ENCODE results near the gene ZNF135.

DNA sequence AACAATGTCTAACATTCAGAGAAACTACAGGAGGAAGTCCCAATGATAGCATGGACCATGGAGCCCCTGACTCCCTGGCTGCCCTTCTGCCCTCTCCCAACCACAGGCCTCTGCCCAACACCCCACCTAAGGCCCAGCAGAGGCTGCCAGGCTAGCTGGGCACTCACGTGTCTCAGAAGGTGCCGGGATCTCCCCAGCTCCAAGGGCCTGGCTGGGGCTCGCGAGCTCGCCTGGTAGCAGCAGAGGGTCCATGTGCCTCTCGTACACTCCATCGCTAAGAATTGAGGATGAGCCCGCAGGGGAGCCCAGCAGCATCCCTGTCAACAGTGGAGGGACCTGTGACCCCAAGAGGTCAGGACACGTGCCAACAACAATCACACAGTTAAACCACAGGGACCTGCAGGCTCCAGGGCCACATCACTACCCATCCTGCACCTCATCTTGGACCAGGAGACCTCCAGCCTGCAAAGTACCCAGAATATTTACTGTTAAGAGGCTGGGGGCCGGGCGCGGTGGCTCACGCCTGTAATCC is 29.5 kb downstream of the ZNF135 start:
- TF ChIP-seq, protein P1, sequence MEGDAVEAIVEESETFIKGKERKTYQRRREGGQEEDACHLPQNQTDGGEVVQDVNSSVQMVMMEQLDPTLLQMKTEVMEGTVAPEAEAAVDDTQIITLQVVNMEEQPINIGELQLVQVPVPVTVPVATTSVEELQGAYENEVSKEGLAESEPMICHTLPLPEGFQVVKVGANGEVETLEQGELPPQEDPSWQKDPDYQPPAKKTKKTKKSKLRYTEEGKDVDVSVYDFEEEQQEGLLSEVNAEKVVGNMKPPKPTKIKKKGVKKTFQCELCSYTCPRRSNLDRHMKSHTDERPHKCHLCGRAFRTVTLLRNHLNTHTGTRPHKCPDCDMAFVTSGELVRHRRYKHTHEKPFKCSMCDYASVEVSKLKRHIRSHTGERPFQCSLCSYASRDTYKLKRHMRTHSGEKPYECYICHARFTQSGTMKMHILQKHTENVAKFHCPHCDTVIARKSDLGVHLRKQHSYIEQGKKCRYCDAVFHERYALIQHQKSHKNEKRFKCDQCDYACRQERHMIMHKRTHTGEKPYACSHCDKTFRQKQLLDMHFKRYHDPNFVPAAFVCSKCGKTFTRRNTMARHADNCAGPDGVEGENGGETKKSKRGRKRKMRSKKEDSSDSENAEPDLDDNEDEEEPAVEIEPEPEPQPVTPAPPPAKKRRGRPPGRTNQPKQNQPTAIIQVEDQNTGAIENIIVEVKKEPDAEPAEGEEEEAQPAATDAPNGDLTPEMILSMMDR (conservative IDR thresholded peaks at IDR 0.05; ENCODE audit: low read depth, low read length): no peak
- no peak for TF ChIP-seq MXI1 (IDR thresholded peaks at IDR 0.05; ENCODE audit: borderline replicate concordance, low read depth, low read length)
- TF ChIP-seq POLR2A (IDR thresholded peaks at IDR 0.05; ENCODE audit: low read depth, low read length): no peak
- TF ChIP-seq, protein P2, sequence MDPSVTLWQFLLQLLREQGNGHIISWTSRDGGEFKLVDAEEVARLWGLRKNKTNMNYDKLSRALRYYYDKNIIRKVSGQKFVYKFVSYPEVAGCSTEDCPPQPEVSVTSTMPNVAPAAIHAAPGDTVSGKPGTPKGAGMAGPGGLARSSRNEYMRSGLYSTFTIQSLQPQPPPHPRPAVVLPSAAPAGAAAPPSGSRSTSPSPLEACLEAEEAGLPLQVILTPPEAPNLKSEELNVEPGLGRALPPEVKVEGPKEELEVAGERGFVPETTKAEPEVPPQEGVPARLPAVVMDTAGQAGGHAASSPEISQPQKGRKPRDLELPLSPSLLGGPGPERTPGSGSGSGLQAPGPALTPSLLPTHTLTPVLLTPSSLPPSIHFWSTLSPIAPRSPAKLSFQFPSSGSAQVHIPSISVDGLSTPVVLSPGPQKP (IDR thresholded peaks at IDR 0.05; ENCODE audit: borderline replicate concordance, low read depth, low read length): no peak
- no peak for TF ChIP-seq MAFK (IDR thresholded peaks at IDR 0.05; ENCODE audit: low read depth, low read length)
- TF ChIP-seq BHLHE40 (IDR thresholded peaks at IDR 0.05; ENCODE audit: low read depth, low read length): no peak
- no peak for TF ChIP-seq RAD21 (IDR thresholded peaks at IDR 0.05; ENCODE audit: low read length)
